CD14-positive monocyte (primary cell): ENCODE results near the gene NR4A1. TPM values are rescaled to one million over a fixed set of nuclear protein-coding genes. Genes with fewer than 3 reads are reported as not detected.
A peak's percentile ranks its signal among the peaks of the same experiment; 100 is the strongest.

Experiments
- DNase-seq, 3 donors: peaks; one replicate each; pipeline ENCODE4 v3.0.0-alpha.2; 2011 to 2022
- H2AFZ ChIP-seq: 2 replicates; pipeline ENCODE4 v1.6.0; 2012; ENCODE audit warnings: mild to moderate bottlenecking, low read depth, low read length, inconsistent platforms; ENCODE audit not compliant: insufficient read depth, poor library complexity, severe bottlenecking
- H3K27ac ChIP-seq, 2 donors: 1 replicate in 1 of 2; 2 replicates in 1 of 2; pipeline ENCODE4 v1.5.1; 2012 to 2013; ENCODE audit warnings: low read length in 2 of 2, control low read depth in 1 of 2, inconsistent platforms in 1 of 2, low read depth in 1 of 2, mild to moderate bottlenecking in 1 of 2
- H3K27me3 ChIP-seq, 2 donors: one replicate each; pipeline versions ENCODE4 v1.6.0 to v1.6.1; 2011 to 2013; ENCODE audit warnings: low read length in 2 of 2; ENCODE audit not compliant: control insufficient read depth in 2 of 2, insufficient read depth in 2 of 2
- H3K36me3 ChIP-seq, 2 donors: replicated peaks in 1 of 2; 1 replicate in 1 of 2; 2 replicates in 1 of 2; pipeline versions ENCODE4 v1.5.1 to v1.6.1; 2012 to 2013; ENCODE audit warnings: low read length in 2 of 2, control low read depth in 1 of 2, inconsistent platforms in 1 of 2, mild to moderate bottlenecking in 1 of 2; ENCODE audit not compliant: insufficient read depth in 2 of 2, control insufficient read depth in 1 of 2
- H3K4me1 ChIP-seq, 2 donors: 1 replicate in 1 of 2; 2 replicates in 1 of 2; pipeline versions ENCODE4 v1.5.1 to v1.6.1; 2012 to 2013; ENCODE audit warnings: low read length in 2 of 2, control low read depth in 1 of 2, inconsistent platforms in 1 of 2, mild to moderate bottlenecking in 1 of 2, moderate library complexity in 1 of 2; ENCODE audit not compliant: insufficient read depth in 2 of 2, control insufficient read depth in 1 of 2
- H3K4me2 ChIP-seq: replicated peaks from 2 replicates; pipeline ENCODE3; 2012; ENCODE audit warnings: low read length, moderate library complexity, mild to moderate bottlenecking; ENCODE audit not compliant: poor library complexity, severe bottlenecking; ENCODE audit errors: extremely low read depth
- H3K4me3 ChIP-seq, 3 experiments: fragments of 200-600 bp in 1 of 3; sonication (generic) in 1 of 3; replicated peaks in 1 of 3; 1 replicate in 2 of 3; 2 replicates in 1 of 3; pipeline ENCODE4 v1.5.1; 2011 to 2013; ENCODE audit warnings: low read length in 3 of 3, mild to moderate bottlenecking in 3 of 3, control low read depth in 2 of 3, low read depth in 2 of 3, inconsistent platforms in 1 of 3, moderate library complexity in 1 of 3
- H3K79me2 ChIP-seq: 2 replicates; pipeline ENCODE4 v1.6.0; 2012; ENCODE audit warnings: mild to moderate bottlenecking, control low read depth, inconsistent platforms, low read length, moderate library complexity; ENCODE audit not compliant: insufficient read depth
- H3K9ac ChIP-seq: 2 replicates; pipeline ENCODE4 v1.6.0; 2017; ENCODE audit warnings: low read length, mild to moderate bottlenecking; ENCODE audit not compliant: insufficient read depth, poor library complexity, severe bottlenecking
- H3K9me3 ChIP-seq, 2 donors: replicated peaks in 1 of 2; 1 replicate in 1 of 2; 2 replicates in 1 of 2; pipeline versions ENCODE4 v1.5.1 to v1.6.1; 2012 to 2013; ENCODE audit warnings: low read length in 2 of 2, control low read depth in 1 of 2; ENCODE audit not compliant: control insufficient read depth in 1 of 2, insufficient read depth in 1 of 2
- H4K20me1 ChIP-seq: 2 replicates; pipeline ENCODE4 v1.6.0; 2012; ENCODE audit warnings: mild to moderate bottlenecking, low read length, control low read depth, moderate library complexity; ENCODE audit not compliant: insufficient read depth
- H3K27ac Mint-ChIP-seq, 7 donors: one replicate each; pipeline ENCODE4 v1.8.0; 2020; ENCODE audit warnings: mild to moderate bottlenecking in 7 of 7, mixed read lengths in 7 of 7, moderate library complexity in 6 of 7, inconsistent platforms in 2 of 7
- H3K27me3 Mint-ChIP-seq, 3 donors: one replicate each; pipeline ENCODE4 v1.8.0; 2021 to 2022; ENCODE audit warnings: low read depth in 3 of 3, mild to moderate bottlenecking in 3 of 3, mixed read lengths in 3 of 3, moderate library complexity in 3 of 3, inconsistent platforms in 1 of 3
- H3K36me3 Mint-ChIP-seq, 2 donors: one replicate each; pipeline ENCODE4 v1.8.0; 2020; ENCODE audit warnings: mixed read lengths in 2 of 2, inconsistent platforms in 1 of 2, mild to moderate bottlenecking in 1 of 2
- H3K4me1 Mint-ChIP-seq: one replicate; pipeline ENCODE4 v1.8.0; 2020; ENCODE audit warnings: mild to moderate bottlenecking, mixed read lengths
- H3K4me3 Mint-ChIP-seq, 2 donors: one replicate each; pipeline ENCODE4 v1.8.0; 2020; ENCODE audit warnings: mild to moderate bottlenecking in 2 of 2, mixed read lengths in 2 of 2, moderate library complexity in 1 of 2
- H3K9me3 Mint-ChIP-seq, 7 donors: one replicate each; pipeline ENCODE4 v1.8.0; 2020 to 2022; ENCODE audit warnings: mixed read lengths in 7 of 7, mild to moderate bottlenecking in 6 of 7, moderate library complexity in 6 of 7, inconsistent platforms in 2 of 7
- CTCF ChIP-seq: fragments of 200-600 bp; IDR thresholded peaks from one replicate; pipeline ENCODE4 v1.8.0; 2022; ENCODE audit warnings: antibody characterized with exemption, mild to moderate bottlenecking
- WGBS: methylation state at CpG from one replicate; pipeline ENCODE4 v1.1.5; 2013; ENCODE audit warnings: missing lambda C conversion rate; ENCODE audit not compliant: insufficient coverage; 5-methylcytosine and 5-hydroxymethylcytosine counted together
- intact Hi-C, 2 donors: fragments of 100-400 bp; cut with micrococcal nuclease; formaldehyde crosslinking; loops; one replicate each; pipeline versions ENCODE4 v1.15.0 to v1.15.1; 2023
- polyA plus RNA-seq, 3 donors: library from polyadenylated mRNA; depleted of rRNA in 1 of 3; unstranded in 2 of 3; stranded (reverse) in 1 of 3; fragments of 300-500 nt in 2 of 3; fragments of >200 nt in 1 of 3; fragmentation: Illumina TruSeq in 2 of 3; gene quantifications; 1 replicate in 2 of 3; 2 replicates in 1 of 3; pipeline ENCODE4 v1.2.3, GENCODE V29; 2012 to 2021

NR4A1 gene
- polyA plus RNA-seq, 3 donors = 10.1 to 1,297 (median 41.4) TPM

GRCh38 chr12:52044292-52044983 lies 6.8 kb upstream of the NR4A1 start:
- no peaks in the 10 kb centered on the region for H3K36me3 ChIP-seq
- H2AFZ ChIP-seq = no peak overlapping the region
- TF ChIP-seq CTCF = no peak
- peaks cover 24 to 58% of the 10 kb centered on the region in 2 donors for H3K4me1 ChIP-seq
- no peaks in the 10 kb centered on the region for H3K27me3 ChIP-seq
- peak overlapping the region in 3 of 7 donors; percentile 69 to 83 (median 71) for H3K27ac Mint-ChIP-seq
- H3K9me3 Mint-ChIP-seq = peaks cover 0 to under 1% (median 0%) of the 10 kb centered on the region in 7 donors
- 90% methylated on average over 18 of the region's 18 CpGs for WGBS
- intact Hi-C loops = no loop called here
- H3K9me3 ChIP-seq = no peaks in the 10 kb centered on the region
- H3K27ac ChIP-seq = no peak overlapping the region
- H3K27me3 Mint-ChIP-seq = peaks cover 9 to 29% (median 18%) of the 10 kb centered on the region in 3 donors
- no peak overlapping the region for H3K4me3 ChIP-seq
- H3K79me2 ChIP-seq = no peaks in the 10 kb centered on the region
- H3K4me3 Mint-ChIP-seq = no peak overlapping the region
- peaks cover 54% of the 10 kb centered on the region for H3K4me1 Mint-ChIP-seq
- no peak overlapping the region for H3K9ac ChIP-seq
- no peak for DNase-seq
- H3K36me3 Mint-ChIP-seq = peaks cover 7 to 15% of the 10 kb centered on the region in 2 donors
- H4K20me1 ChIP-seq = no peaks in the 10 kb centered on the region
- H3K4me2 ChIP-seq = no peak overlapping the region

- Histone ChIP-seq H3K27me3 (peaks cover 0 to 7% of the 10 kb centered on the region in 2 donors), H3K4me1 (peaks cover 37 to 72% of the 10 kb centered on the region in 2 donors), H3K36me3 (no peaks in the 10 kb centered on the region), H4K20me1 (no peaks in the 10 kb centered on the region), H2AFZ (peak overlapping the region; percentile 44), H3K27ac (peak overlapping the region; percentile 85 to 88), H3K9ac (peak overlapping the region; percentile 9), H3K9me3 (no peaks in the 10 kb centered on the region), H3K4me3 (peak overlapping the region in 1 of 3 experiments; percentile 37), H3K79me2 (no peaks in the 10 kb centered on the region), H3K4me2 (peak overlapping the region; percentile 34)
- Mint-ChIP-seq H3K27ac (peak overlapping the region; percentile 95 to 98 (median 97)), H3K9me3 (peaks cover 0 to 3% (median 0%) of the 10 kb centered on the region in 7 donors), H3K27me3 (peaks cover 13 to 31% (median 21%) of the 10 kb centered on the region in 3 donors), H3K4me3 (peak overlapping the region; percentile 39 to 62), H3K36me3 (peaks cover 13 to 19% of the 10 kb centered on the region in 2 donors), H3K4me1 (peaks cover 61% of the 10 kb centered on the region)
- DNase-seq = peak; percentile 81 to 91 (median 81)
- TF ChIP-seq CTCF = no peak
- 0% methylated on average over 3 of the region's 4 CpGs for WGBS
- intact Hi-C loops = no loop called here
These were observed 5.4 kb upstream of the NR4A1 start for GRCh38 chr12:52045794-52046199.
